ENCODE measurements around the gene MEIOB.

Gene MEIOB

DNA sequence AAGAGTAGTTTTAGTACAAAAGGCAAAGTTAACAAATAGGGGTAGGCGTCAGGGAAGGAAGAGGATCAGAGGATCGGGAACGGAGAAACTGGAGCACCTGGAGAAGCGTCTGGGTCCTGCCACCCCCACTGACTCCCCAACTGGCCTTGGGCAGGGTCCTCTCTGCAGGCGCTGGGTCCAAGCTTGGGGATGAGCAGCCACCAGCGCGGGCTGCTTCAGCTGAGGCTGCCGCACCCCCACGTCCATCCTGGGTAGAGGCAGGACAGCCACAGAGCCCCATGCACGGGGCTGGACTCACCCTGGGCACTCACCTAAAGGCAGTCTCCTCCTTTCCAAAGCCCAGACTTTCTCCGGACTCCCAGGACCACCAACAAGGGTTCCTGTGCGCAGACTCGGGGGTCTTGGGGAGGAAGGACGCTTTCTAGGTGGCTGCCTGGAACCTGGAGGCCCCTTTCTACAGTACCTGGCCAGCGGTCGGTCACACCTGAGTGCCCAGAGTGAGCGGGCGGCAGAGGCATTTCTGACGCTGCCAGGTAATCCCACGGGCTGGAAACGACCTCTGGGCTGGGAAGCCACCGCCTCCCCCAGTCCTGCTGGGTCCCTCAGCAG, 45.2 kb upstream of the MEIOB start:
- Histone ChIP-seq H3K27ac (no peak overlapping the region), H3K4me3 (no peak overlapping the region)
- DNase-seq (ENCODE audit: low spot score), result no peak
- TF ChIP-seq, protein P1, sequence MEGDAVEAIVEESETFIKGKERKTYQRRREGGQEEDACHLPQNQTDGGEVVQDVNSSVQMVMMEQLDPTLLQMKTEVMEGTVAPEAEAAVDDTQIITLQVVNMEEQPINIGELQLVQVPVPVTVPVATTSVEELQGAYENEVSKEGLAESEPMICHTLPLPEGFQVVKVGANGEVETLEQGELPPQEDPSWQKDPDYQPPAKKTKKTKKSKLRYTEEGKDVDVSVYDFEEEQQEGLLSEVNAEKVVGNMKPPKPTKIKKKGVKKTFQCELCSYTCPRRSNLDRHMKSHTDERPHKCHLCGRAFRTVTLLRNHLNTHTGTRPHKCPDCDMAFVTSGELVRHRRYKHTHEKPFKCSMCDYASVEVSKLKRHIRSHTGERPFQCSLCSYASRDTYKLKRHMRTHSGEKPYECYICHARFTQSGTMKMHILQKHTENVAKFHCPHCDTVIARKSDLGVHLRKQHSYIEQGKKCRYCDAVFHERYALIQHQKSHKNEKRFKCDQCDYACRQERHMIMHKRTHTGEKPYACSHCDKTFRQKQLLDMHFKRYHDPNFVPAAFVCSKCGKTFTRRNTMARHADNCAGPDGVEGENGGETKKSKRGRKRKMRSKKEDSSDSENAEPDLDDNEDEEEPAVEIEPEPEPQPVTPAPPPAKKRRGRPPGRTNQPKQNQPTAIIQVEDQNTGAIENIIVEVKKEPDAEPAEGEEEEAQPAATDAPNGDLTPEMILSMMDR (IDR thresholded peaks at IDR 0.05), result no peak

DNA sequence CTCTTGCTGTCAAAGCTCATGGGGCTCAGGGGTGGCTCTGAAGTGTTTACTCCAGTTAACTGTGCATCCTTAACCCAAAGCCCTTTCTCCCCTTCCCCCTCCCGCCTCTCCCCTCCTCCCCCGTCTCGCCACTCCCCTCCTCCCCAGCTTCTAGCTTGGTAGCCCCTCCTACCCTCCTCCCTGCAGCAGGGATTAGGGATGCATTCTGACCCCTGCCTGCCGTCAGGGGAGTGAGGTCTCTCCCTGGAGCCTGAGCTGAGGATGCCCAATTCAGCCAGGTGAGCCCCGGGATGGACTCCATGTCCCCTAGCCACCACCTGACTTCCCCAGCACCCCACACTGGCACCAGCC, 44.7 kb upstream of the MEIOB start:
- TF ChIP-seq, protein P1 (IDR thresholded peaks at IDR 0.05), result no peak
- H3K27ac ChIP-seq, result no peak overlapping the region
- H3K4me3 ChIP-seq, result no peak overlapping the region
- DNase-seq (ENCODE audit: low spot score), result no peak

DNA sequence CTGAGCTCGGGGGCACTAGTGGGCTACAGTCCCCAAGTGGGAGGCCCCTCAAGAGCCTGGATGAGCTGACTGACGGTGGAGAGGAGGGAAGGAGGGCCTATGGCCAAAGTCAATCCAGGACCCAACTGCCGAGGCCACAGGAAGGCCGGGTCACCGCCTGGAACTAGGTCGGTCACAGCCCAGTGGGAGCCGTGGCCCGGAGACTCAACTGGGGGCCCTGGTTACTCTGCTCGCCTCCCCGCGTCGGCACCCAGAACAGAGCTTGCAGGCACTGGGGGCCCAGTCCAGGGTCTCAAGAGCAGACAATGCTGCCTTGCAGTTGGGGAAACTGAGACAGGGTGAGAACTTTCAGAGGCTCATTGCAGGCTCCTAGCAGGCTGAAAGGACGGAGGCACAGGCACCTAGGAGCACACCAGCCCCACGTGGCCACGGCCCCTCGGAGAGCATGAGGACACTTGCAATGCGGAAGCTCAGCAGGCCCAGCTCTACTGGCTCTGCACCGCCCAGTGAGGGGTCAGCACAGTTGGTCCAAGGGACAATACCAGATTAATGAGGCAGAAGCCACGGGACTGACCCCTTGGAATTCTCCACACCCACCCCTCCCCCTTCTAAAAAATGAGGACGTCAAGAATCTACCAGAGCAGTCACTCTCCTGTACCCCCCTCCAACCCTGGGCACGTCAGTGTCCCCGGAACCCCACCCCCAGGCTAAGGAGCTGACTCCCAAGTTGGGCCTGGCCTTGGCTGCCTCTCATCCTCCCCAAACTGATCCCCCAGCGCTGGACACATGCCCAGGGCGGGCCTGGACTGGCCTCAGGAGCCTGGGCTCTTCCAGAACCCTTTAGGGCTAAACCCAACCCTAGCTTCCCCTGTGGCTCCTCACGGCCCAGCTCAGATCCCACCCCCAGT, 44.0 kb upstream of the MEIOB start:
- no peak for DNase-seq (ENCODE audit: low spot score)
- no peak overlapping the region for H3K4me3 ChIP-seq
- TF ChIP-seq, protein P1 (IDR thresholded peaks at IDR 0.05), result no peak
- no peak overlapping the region for H3K27ac ChIP-seq

DNA sequence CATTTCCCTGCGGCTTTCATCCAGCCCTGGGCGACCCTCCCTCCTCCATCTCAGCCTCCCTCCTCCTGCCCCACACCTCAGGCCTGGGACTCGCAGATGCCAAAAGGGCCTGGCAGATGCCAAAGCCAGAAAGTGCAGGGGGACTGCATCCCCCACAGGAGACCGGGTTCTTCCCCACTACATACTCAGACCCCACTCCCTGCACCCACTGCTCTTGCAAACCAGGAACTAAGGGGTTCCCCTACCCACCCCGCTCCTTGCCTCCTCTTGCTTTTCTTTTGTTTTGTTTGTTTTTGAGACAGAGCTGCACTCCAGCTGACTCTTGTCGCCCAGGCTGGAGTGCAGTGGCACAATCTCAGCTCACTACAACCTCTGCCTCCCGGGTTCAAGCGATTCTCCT, 43.0 kb upstream of the MEIOB start:
- no peak for DNase-seq (ENCODE audit: low spot score)
- Histone ChIP-seq H3K4me3 (no peak overlapping the region), H3K27ac (no peak overlapping the region)
- TF ChIP-seq, protein P1 (IDR thresholded peaks at IDR 0.05), result no peak

DNA sequence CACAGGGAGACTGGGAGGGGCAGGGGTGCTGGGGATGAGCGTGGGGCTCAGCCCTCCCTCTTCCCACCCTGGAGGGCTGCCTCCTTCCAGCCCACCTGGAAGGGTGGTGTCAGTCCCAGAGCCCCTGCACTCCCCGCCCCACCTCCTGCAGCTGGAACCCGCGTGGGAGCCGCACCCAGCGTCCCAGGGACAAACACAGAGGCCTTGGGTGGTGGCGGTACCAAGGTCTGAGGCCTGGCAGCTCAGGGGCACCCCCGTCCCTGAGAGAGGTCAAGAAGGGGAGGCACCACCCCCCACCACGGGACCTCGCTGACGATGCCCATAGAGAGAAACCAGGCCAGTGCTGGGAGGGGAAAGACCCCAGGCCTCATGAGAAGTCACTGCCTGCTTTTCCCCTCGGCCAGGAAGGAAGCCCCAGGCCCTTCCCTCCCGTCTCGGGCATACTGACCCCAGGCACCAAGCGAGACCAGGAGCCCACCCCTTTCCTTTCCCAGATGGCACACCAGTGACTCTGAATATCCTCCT, 42.2 kb upstream of the MEIOB start:
- DNase-seq (ENCODE audit: low spot score), result no peak
- TF ChIP-seq, protein P1 (IDR thresholded peaks at IDR 0.05), result no peak
- Histone ChIP-seq H3K4me3 (no peak overlapping the region), H3K27ac (no peak overlapping the region)

DNA sequence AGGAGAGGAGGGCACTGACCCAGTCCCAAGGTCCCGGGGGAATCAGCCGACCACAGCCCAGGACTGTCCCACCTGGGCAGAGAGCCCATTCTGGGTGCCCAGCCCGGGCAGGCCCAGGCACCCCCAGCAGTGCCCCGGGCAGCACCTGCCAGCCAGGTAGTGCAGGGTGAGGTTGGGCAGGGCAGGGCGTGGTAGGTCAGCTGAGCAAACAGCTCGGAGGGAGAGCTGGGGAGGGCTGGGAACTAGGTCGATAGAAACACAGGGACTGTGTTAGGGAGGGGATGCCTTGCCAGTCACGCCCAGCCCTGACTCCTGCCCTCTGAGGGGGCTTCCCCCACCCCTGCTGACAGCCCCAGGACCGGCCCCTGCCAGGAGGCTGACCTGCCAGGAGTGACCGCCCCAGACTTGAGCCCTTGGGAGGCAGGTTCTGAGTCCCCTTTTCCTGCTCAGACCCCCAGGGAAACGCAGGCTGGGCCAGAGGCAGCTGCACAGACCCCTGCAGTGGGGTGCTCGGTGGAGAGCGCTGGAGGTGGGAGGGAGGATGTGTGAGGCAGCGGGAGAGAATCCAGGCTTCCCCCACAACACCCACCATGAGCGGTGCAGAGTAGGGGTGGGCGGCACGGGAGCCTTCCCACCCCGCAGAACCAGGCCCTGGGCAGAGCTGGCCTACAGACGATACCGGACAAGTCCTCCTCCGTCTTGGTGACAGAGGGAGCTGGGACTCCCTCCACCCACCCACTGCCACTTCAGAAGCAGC, 41.5 kb upstream of the MEIOB start:
- TF ChIP-seq, protein P1 (IDR thresholded peaks at IDR 0.05), result no peak
- no peak for DNase-seq (ENCODE audit: low spot score)
- no peak overlapping the region for H3K27ac ChIP-seq
- H3K4me3 ChIP-seq, result no peak overlapping the region
